Fibroblast of villous mesenchyme (primary cell): ENCODE data around the gene RFX8. TPM values are rescaled to one million over a fixed set of nuclear protein-coding genes. Genes with fewer than 3 reads are reported as not detected.
A peak's percentile ranks its signal among the peaks of the same experiment; 100 is the strongest.
"Not testable (repeated sequence)": the region's sequence is repeated elsewhere in the genome, so short reads cannot be mapped to it uniquely, and the experiment has no call there.

ENCODE experiments used
- DNase-seq: peaks from one replicate; pipeline ENCODE4 v3.0.0-alpha.2; 2010; ENCODE audit warnings: low read depth
- H3K4me3 ChIP-seq: 2 replicates; pipeline ENCODE4 v1.5.1; 2011; ENCODE audit warnings: low read depth, mild to moderate bottlenecking, low read length
- total RNA-seq: library from RNA; depleted of rRNA; stranded (reverse); fragments of >200 nt; gene quantifications from 2 replicates; pipeline ENCODE4 v1.2.3, GENCODE V29; 2012
- TF ChIP-seq, protein P1 (sequence below): IDR thresholded peaks from 2 replicates; pipeline ENCODE4 v1.5.1; 2012; ENCODE audit warnings: low read depth, mild to moderate bottlenecking, low read length; ENCODE audit not compliant: insufficient read depth

The RFX8 gene
- total RNA-seq, 1 donor = 1.7 TPM

DNA sequence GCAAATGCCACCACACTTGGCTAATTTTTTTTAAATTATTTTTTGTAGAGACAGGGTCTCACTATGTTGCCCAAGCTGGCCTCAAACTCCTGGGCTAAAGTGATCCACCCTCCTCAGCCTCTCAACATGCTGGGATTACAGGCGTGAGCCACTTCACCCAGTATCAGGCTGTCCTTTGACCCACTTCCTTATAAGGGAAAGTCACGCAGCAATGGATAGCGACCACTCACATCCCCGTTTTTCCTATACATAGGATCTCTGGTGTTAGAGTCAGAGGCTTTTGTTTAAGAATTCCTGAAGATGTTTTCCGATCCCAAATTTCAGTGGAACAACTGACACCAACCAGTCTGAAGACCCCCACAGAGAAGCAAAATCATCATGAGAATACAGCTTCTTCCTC is 41.4 kb upstream of the RFX8 start:
- TF ChIP-seq, protein P1, sequence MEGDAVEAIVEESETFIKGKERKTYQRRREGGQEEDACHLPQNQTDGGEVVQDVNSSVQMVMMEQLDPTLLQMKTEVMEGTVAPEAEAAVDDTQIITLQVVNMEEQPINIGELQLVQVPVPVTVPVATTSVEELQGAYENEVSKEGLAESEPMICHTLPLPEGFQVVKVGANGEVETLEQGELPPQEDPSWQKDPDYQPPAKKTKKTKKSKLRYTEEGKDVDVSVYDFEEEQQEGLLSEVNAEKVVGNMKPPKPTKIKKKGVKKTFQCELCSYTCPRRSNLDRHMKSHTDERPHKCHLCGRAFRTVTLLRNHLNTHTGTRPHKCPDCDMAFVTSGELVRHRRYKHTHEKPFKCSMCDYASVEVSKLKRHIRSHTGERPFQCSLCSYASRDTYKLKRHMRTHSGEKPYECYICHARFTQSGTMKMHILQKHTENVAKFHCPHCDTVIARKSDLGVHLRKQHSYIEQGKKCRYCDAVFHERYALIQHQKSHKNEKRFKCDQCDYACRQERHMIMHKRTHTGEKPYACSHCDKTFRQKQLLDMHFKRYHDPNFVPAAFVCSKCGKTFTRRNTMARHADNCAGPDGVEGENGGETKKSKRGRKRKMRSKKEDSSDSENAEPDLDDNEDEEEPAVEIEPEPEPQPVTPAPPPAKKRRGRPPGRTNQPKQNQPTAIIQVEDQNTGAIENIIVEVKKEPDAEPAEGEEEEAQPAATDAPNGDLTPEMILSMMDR = no peak
- no peak for DNase-seq

DNA sequence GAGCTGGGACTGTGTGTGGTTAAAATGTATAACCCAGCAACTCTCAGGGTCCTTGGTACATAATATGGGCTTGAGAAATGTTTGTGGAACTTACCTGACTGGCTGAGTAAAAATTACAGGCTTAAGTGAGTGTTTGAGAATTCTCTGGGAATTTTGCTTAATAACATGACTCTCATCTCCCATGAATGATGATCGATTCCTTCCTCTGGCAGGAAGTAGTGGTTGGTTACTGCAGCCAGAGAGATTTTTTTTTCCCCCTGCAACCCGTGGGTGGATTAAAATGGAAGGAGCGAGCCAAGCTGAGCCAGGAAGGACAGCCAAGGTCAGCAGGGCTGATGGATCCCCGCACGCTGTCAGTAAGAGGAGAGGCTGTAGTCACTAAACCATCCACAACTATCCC is 40.6 kb upstream of the RFX8 start:
- no peak overlapping the region for H3K4me3 ChIP-seq
- TF ChIP-seq, protein P1 = no peak
- DNase-seq = no peak

More for the DNA sequence above, 41.4 kb upstream of the RFX8 start:
- no peak overlapping the region for H3K4me3 ChIP-seq

DNA sequence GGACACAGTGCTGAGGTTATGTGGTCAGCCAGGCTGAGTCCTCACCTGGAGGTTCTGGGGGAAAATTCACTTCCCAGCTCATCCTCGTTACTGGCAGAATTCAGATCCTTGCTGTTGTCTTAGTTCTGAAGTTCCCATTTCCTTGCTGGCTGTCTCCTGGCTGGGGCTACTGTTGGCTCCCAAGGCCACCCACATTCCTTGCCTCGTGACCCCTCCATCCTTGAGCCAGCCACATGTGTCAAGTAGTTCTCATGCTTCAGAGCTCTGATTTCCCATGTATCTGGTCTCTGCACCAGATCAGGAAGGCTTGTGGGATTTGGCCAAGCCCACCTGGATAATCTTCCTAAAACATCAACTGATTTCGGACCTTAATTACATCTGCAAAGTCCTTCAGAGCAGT is 38.1 kb upstream of the RFX8 start:
- no peak overlapping the region for H3K4me3 ChIP-seq
- no peak for DNase-seq
- TF ChIP-seq, protein P1 = no peak

DNA sequence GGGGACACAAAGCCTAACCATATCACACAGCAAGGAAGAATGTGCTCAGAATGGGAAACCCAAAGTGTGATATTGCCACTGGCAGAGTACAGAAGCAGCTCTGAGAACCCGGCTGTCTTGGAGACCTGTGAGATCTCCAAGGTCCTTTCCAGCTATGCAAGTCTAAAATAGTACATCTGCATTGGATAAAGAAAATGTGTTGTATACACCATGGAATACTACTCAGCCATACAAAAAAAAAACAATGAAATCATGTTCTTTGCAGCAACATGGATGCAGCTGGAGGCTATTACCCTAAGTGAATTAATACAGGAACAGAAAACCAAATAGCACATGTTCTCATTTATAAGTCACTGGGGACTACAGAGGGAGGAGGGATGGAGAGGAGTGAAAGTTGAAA is 36.5 kb upstream of the RFX8 start:
- no peak overlapping the region for H3K4me3 ChIP-seq
- DNase-seq = no peak
- TF ChIP-seq, protein P1 = no peak

DNA sequence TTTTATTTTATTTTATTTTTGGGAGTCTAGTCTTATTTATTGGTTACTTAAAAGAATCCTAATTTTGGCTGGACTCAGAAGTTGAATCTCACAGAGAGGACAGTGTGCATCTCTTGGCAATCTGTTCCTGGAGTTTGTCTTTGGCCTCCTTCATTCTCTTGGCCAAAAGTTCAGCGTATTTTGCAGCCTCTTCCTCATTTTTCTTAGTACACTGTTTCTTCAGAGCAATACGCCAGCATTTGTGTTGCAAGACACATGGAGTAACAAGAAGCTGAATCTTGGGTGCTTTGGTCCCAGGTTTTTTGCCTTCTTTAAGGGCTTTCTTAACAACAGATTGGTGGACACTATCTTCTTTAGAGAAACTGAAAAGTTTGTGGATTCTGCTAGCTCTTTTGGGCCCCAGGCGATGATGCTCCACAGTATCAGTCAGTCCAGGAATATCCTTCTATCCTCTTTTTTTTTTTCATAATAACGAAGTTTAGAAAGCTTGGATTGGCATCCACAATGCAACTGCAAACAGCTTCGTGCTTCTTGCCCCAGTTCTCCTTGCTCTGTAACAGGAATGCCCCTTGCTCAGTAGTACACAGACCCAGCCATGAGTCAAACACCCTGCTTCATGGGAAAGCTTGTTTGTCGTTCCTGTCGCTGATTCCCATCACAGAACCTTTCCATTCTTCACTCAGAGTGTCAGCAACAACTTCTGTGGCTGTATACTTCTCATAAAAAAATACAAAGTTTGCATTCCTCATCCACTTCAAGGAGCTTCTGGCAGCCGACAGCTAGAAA is 34.8 kb upstream of the RFX8 start:
- peak; percentile 62 for DNase-seq
- H3K4me3 ChIP-seq = no peak overlapping the region
- TF ChIP-seq, protein P1 = no peak

DNA sequence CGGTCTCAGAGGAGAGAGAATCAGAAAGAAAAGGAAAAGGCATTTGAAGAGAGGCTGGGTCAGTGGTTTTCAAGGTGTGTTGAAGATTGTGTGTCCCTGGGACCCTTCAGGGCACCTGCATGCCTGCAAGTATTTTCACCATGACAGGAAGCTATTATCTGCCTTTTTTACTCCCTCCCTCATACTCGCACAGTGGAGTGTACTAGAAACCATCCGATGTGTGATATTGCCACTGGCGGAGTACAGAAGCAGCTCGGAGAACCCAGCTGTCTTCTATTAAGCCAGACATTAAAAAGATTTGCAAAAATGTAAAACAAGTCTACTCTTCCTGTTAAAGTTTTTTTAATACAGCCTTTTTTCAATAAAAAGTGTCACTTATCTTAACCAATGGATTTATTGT is 33.7 kb upstream of the RFX8 start:
- H3K4me3 ChIP-seq = no peak overlapping the region
- DNase-seq = no peak

DNA sequence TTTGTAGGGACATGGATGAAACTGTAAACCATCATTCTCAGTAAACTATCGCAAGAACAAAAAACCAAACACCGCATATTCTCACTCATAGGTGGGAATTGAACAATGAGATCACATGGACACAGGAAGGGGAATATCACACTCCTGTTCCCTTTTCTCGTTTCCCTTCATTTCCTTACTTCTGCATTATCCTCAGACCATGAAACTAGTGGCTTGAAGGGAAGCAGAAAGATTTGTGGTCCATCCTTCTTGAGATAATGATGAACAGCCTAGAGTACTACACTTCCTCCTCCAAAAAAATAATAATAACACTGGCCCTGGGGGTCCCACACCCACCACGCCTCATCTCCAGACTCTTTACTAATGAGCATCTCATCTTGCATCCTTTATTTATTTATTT is 30.4 kb upstream of the RFX8 start:
- not testable (repeated sequence) for H3K4me3 ChIP-seq, DNase-seq

More for the DNA sequence above, 33.7 kb upstream of the RFX8 start:
- TF ChIP-seq, protein P1 = no peak

DNA sequence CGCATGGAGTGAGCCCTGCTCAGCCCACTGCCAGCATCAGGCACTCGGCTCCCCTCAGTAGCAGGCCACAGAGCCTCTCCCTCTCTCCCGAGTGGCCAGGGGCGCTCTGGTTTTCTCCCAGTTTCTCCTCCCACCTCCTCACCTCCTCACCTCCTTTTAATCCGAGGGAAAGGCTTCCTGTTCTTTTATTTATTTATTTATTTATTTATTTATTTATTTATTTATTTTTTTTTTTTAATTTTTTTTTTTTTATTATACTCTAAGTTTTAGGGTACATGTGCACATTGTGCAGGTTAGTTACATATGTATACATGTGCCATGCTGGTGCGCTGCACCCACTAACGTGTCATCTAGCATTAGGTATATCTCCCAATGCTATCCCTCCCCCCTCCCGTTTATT is 29.8 kb upstream of the RFX8 start:
- not testable (repeated sequence) for DNase-seq

More for the DNA sequence above, 29.8 kb upstream of the RFX8 start:
- not testable (repeated sequence) for H3K4me3 ChIP-seq
